ENCODE measurements around the gene AP4B1. TPM values are rescaled to one million over a fixed set of nuclear protein-coding genes. Genes with fewer than 3 reads are reported as not detected.
"Not testable (repeated sequence)": the region's sequence is repeated elsewhere in the genome, so short reads cannot be mapped to it uniquely, and the experiment has no call there.

The AP4B1 gene
- total RNA-seq, 1 experiment from 2014 or later, result 14.9 TPM

DNA sequence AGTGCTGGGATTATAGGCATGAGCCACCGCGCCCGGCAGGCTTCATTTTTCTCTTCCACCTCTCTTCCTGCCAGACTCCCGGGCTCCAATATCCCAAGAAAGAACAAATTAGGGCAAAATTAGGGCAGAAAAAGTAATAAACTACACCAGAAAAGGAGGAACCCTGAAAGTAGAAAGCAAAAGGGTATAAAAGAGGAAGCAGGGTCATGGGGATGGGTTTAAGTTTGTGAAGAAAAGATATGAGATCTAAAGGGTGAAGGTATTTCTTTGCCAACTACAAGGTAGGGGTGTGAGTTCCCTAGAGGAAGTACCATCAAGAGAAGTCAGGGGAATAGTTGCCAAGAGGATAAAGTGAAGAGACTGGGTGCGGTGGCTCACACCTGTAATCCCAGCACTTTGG lies 43.0 kb downstream of the AP4B1 start:
- Histone ChIP-seq H3K4me3 (ENCODE audit: insufficient read depth, low read depth, low read length) (no peak overlapping the region), H3K27me3 (ENCODE audit: control insufficient read depth, insufficient read depth, low read length) (no peaks in the 10 kb centered on the region; the same call in 1 of the 2 replicates), H3K36me3 (replicated peaks; ENCODE audit: control insufficient read depth, insufficient read depth, low read length) (no peaks in the 10 kb centered on the region)
- DNase-seq, result no peak

DNA sequence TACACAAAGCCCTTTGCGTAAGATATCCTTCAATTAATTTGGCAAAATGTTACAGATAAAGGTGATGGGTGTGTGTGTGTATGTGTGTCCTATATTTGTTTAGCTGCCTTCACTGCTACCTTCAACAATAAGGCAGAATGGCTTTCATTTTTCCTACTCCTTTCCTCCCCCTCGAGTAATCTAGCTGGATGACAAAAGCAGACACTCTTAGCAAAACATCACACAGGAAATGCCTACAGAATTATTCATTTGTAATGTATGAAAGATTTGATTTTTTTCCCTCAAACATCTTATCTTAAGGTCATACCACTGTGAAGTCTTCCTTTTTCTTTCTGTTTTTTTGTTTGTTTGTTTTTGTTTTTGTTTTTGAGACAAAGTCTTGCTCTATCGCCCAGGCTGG lies 43.7 kb downstream of the AP4B1 start:
- DNase-seq, result no peak
- no peak overlapping the region for H3K4me3 ChIP-seq (ENCODE audit: insufficient read depth, low read depth, low read length)
- H3K36me3 ChIP-seq (replicated peaks; ENCODE audit: control insufficient read depth, insufficient read depth, low read length), result no peaks in the 10 kb centered on the region
- no peaks in the 10 kb centered on the region; the same call in 1 of the 2 replicates for H3K27me3 ChIP-seq (ENCODE audit: control insufficient read depth, insufficient read depth, low read length)

- H3K27me3 ChIP-seq (ENCODE audit: control insufficient read depth, insufficient read depth, low read length), result no peaks in the 10 kb centered on the region; the same call in 1 of the 2 replicates
- H3K36me3 ChIP-seq (replicated peaks; ENCODE audit: control insufficient read depth, insufficient read depth, low read length), result no peaks in the 10 kb centered on the region
- no peak for DNase-seq
Measured at GRCh38 chr1:113859478-113860175, 45.0 kb downstream of the AP4B1 start.

GRCh38 chr1:113858982-113859381 lies 45.6 kb downstream of the AP4B1 start:
- Histone ChIP-seq H3K36me3 (replicated peaks; ENCODE audit: control insufficient read depth, insufficient read depth, low read length) (no peaks in the 10 kb centered on the region), H3K4me3 (ENCODE audit: insufficient read depth, low read depth, low read length) (no peak overlapping the region), H3K27me3 (ENCODE audit: control insufficient read depth, insufficient read depth, low read length) (no peaks in the 10 kb centered on the region; the same call in 1 of the 2 replicates)
- DNase-seq, result no peak

More at GRCh38 chr1:113859478-113860175, 45.0 kb downstream of the AP4B1 start:
- H3K4me3 ChIP-seq (ENCODE audit: insufficient read depth, low read depth, low read length), result no peak overlapping the region

DNA sequence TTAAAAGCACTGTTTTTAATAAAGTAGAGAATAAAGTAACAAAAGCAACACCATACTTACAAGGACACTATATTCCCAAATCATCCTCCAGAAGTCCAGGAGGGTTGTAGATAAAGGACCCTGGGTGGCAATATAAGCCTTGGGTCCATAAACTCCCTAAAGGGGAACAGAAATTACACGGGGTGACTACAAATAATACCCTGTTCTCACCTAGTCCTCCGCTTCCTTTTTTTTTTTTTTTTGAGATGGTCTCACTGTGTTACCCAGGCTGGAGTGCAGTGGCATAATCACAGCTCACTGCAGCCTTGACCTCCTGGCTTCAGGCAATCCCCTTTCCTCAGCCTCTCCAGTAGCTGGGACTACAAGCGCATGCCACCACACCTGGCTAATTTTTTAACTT lies 46.2 kb downstream of the AP4B1 start:
- no peak overlapping the region for H3K4me3 ChIP-seq (ENCODE audit: insufficient read depth, low read depth, low read length)
- no peak for DNase-seq
- H3K36me3 ChIP-seq (replicated peaks; ENCODE audit: control insufficient read depth, insufficient read depth, low read length), result no peaks in the 10 kb centered on the region
- no peaks in the 10 kb centered on the region; the same call in 1 of the 2 replicates for H3K27me3 ChIP-seq (ENCODE audit: control insufficient read depth, insufficient read depth, low read length)

- DNase-seq, result no peak
- H3K4me3 ChIP-seq (ENCODE audit: insufficient read depth, low read depth, low read length), result no peak overlapping the region
- H3K27me3 ChIP-seq (ENCODE audit: control insufficient read depth, insufficient read depth, low read length), result no peaks in the 10 kb centered on the region; the same call in 1 of the 2 replicates
- H3K36me3 ChIP-seq (replicated peaks; ENCODE audit: control insufficient read depth, insufficient read depth, low read length), result no peaks in the 10 kb centered on the region
Measured at GRCh38 chr1:113857776-113858175, 46.8 kb downstream of the AP4B1 start.

- Histone ChIP-seq H3K27me3 (ENCODE audit: control insufficient read depth, insufficient read depth, low read length) (no peaks in the 10 kb centered on the region), H3K4me3 (ENCODE audit: insufficient read depth, low read depth, low read length) (no peak overlapping the region), H3K36me3 (replicated peaks; ENCODE audit: control insufficient read depth, insufficient read depth, low read length) (no peaks in the 10 kb centered on the region)
- DNase-seq, result no peak
Measured at GRCh38 chr1:113856401-113856790, 48.2 kb downstream of the AP4B1 start.

DNA sequence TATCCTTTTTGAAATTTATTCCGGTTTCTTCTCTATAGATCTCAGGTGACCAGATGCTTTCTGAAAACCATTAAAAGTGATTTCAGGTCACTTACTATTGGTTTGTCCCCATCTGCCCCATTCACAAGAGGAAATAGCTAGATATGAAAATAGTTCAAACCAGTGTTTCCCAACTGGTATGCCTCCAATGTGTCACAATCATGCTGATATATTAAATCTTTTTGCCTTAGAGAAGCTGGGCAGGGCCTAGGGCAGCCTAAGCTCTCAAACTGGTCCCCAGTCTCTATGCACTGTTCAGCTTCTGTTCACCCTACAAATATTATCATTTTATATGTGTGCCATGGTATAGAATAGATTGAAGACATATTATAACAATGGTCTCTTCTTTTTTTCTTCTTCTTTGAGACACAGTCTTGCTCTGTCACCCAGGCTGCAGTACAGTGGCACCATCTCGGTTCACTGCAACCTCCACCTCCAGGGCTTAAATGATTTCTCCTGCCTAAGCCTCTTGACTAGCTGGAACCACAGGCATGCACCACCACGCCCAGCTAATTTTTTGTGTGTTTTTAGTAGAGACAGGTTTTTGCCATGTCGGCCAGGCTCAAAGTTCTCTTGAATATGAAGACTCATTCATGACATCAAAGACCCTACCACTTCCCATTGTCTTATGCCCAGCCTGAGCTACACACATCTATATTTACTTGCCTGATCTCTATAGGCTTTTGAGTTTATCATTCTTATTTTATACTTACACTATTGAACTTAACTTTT lies 48.8 kb downstream of the AP4B1 start:
- no peak for DNase-seq
- Histone ChIP-seq H3K27me3 (ENCODE audit: control insufficient read depth, insufficient read depth, low read length) (no peaks in the 10 kb centered on the region), H3K36me3 (replicated peaks; ENCODE audit: control insufficient read depth, insufficient read depth, low read length) (no peaks in the 10 kb centered on the region), H3K4me3 (ENCODE audit: insufficient read depth, low read depth, low read length) (no peak overlapping the region)

DNA sequence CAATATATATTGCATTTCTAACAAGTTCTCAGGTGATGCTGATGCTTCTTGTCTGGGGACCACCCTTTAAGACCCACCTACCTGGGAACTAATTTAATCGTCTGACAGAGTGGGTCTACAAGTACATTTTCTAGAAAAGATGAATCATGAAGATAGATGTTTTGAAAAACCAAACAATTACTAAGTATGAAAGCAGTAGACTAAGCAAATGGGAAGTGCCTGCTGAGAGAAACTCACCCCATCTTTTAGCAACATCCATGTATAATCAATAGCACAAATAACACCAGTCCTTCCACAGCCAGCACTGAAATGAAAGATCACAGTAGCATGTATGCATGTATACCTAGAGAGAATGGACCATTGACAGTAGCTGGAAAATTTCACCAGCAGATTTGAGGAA lies 50.4 kb downstream of the AP4B1 start:
- DNase-seq, result no peak
- Histone ChIP-seq H3K27me3 (ENCODE audit: control insufficient read depth, insufficient read depth, low read length) (no peaks in the 10 kb centered on the region), H3K36me3 (replicated peaks; ENCODE audit: control insufficient read depth, insufficient read depth, low read length) (no peaks in the 10 kb centered on the region), H3K4me3 (ENCODE audit: insufficient read depth, low read depth, low read length) (no peak overlapping the region)

DNA sequence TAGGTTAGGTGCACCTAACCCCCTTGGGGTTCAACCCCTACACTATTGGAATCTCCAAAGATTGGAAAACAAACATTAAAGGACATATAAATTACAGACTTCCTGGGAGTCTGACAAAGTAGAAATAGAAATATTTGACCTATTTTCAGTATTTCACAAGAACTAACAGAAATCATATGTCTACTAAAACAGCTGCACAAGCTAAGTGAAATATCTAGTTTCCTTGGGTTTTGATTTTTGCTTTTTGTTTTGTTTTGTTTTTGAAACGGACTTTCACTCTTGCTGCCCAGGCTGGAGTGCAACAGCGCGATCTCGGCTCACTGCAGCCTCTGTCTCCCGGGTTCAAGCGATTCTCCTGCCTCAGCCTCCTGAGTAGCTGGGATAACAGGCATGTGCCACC lies 51.9 kb downstream of the AP4B1 start:
- not testable (repeated sequence) for H3K27me3 ChIP-seq (ENCODE audit: control insufficient read depth, insufficient read depth, low read length); H3K36me3 ChIP-seq (replicated peaks; ENCODE audit: control insufficient read depth, insufficient read depth, low read length); H3K4me3 ChIP-seq (ENCODE audit: insufficient read depth, low read depth, low read length); DNase-seq

- H3K4me3 ChIP-seq (ENCODE audit: insufficient read depth, low read depth, low read length), result no peak overlapping the region
- DNase-seq, result no peak
- no peaks in the 10 kb centered on the region for H3K36me3 ChIP-seq (replicated peaks; ENCODE audit: control insufficient read depth, insufficient read depth, low read length)
- H3K27me3 ChIP-seq (ENCODE audit: control insufficient read depth, insufficient read depth, low read length), result no peaks in the 10 kb centered on the region
Measured at GRCh38 chr1:113850127-113850796, 54.3 kb downstream of the AP4B1 start.

- no peak for DNase-seq
- Histone ChIP-seq H3K4me3 (ENCODE audit: insufficient read depth, low read depth, low read length) (no peak overlapping the region), H3K36me3 (replicated peaks; ENCODE audit: control insufficient read depth, insufficient read depth, low read length) (no peaks in the 10 kb centered on the region), H3K27me3 (ENCODE audit: control insufficient read depth, insufficient read depth, low read length) (no peaks in the 10 kb centered on the region)
Measured at GRCh38 chr1:113849072-113849471, 55.5 kb downstream of the AP4B1 start.

DNA sequence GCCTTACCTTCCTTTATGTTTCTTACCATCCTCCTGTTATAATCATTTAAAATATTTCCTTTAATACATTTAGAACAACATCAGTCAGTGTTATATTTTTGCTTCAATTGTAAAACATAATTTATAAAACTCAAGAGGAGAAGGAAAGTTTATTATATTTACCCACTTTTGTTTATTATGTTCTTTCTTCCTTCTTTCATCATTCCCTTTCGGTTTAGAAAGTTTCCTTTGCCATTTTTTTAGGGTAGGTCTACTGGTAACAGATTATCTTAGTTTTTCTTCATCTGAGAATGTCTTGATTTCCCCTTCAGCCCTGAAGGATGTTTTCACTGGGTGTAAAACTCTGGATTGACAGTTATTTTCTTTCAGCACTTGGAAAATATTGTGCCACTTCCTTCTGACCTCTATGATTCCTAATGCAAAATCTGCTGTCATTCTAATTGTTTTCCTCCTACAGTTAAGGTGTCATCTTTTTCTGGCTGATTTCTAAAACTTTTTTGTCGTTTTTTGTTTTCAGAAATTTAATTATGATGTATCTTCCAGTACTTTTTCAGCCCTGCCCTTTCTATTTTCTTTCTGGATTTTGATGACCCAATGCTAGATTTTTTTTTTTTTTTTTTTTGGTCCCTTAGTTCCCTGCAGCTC lies 58.1 kb downstream of the AP4B1 start:
- Histone ChIP-seq H3K27me3 (ENCODE audit: control insufficient read depth, insufficient read depth, low read length) (no peaks in the 10 kb centered on the region), H3K4me3 (ENCODE audit: insufficient read depth, low read depth, low read length) (no peak overlapping the region), H3K36me3 (replicated peaks; ENCODE audit: control insufficient read depth, insufficient read depth, low read length) (no peaks in the 10 kb centered on the region)
- DNase-seq, result no peak

Measured in H7 (cell line).